ENCODE data around the gene GEMIN5. TPM values are rescaled to one million over a fixed set of nuclear protein-coding genes. Genes with fewer than 3 reads are reported as not detected.

The GEMIN5 gene
- total and polyA plus RNA-seq, 2 of the 8 experiments (the other 6 are each of a cell fraction or from before 2014, with no cell fraction given): 12.8 to 47.0 TPM

DNA sequence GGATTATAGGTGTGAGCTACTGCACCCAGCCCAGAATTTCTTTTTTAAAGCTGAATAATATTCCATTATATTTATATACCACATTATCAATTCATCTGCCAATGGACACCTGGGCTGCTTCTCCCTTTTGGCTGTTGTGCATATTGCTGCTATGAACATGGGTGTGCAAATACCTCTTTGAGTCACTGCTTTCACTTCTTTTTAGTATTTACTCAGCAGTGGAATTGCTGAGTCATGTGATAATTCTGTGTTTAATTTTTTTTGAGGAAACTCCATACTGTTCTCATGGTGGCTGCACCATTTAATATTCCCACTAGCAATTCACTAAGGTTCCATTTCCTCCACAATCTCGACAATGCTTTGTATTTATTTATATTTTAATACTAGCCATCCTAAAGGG lies 39.4 kb upstream of the GEMIN5 start:
- Histone ChIP-seq H2BK5ac (ENCODE audit: low read depth, low read length) (no peak overlapping the region), H3K23me2 (ENCODE audit: low read depth, low read length) (no peaks in the 10 kb centered on the region), H2AK5ac (ENCODE audit: low read depth, low read length) (no peak overlapping the region), H4K20me1 (replicated peaks in 1 of 2; ENCODE audit: control insufficient read depth in 1 of 2, insufficient read depth in 2 of 2, low read length in 2 of 2) (no peaks in the 10 kb centered on the region), H2BK120ac (replicated peaks; ENCODE audit: low read depth, low read length) (no peak overlapping the region), H3K9ac (replicated peaks in 1 of 4; ENCODE audit: extremely low read depth in 1 of 4, low read depth in 3 of 4, low read length in 3 of 4) (no peak overlapping the region), H3K79me1 (ENCODE audit: low read depth, low read length) (no peaks in the 10 kb centered on the region), H4K5ac (ENCODE audit: insufficient read length, low read depth, low read length) (no peak overlapping the region), H3K9me3 (ENCODE audit: insufficient read depth in 2 of 2, low read depth in 1 of 2, low read length in 1 of 2) (no peaks in the 10 kb centered on the region; a peak in 1 of 4 replicates), H2BK12ac (ENCODE audit: low read depth, low read length) (no peak overlapping the region), H2BK15ac (ENCODE audit: low read length) (no peak overlapping the region), H3K4me3 (ENCODE audit: extremely low read depth in 1 of 4, insufficient read depth in 2 of 4, low read depth in 3 of 4, low read length in 4 of 4) (no peak overlapping the region), H2AFZ (ENCODE audit: low read length) (no peak overlapping the region), H3K4me2 (ENCODE audit: insufficient read depth in 1 of 2, low read depth in 2 of 2, low read length in 2 of 2) (no peak overlapping the region), H3K56ac (replicated peaks; ENCODE audit: insufficient read length, low read depth, low read length) (no peak overlapping the region), H2BK20ac (ENCODE audit: low read length) (no peak overlapping the region), H3K27me3 (replicated peaks in 1 of 4; ENCODE audit: control insufficient read depth in 3 of 4, extremely low read depth in 1 of 4, insufficient read depth in 3 of 4, low read length in 3 of 4) (no peaks in the 10 kb centered on the region), H4K91ac (replicated peaks; ENCODE audit: insufficient read length, low read length) (no peak overlapping the region), H3K23ac (ENCODE audit: insufficient read length) (no peak overlapping the region), H3K18ac (ENCODE audit: extremely low read depth, low read length) (no peak overlapping the region), H3K14ac (ENCODE audit: insufficient read length) (no peak overlapping the region), H3K27ac (ENCODE audit: low read depth, low read length) (no peak overlapping the region), H3K4me1 (replicated peaks in 1 of 4; ENCODE audit: control insufficient read depth in 3 of 4, insufficient read depth in 4 of 4, low read length in 3 of 4) (no peaks in the 10 kb centered on the region), H4K8ac (ENCODE audit: extremely low read depth, insufficient read depth, low read length) (no peak overlapping the region), H3K79me2 (ENCODE audit: control insufficient read depth in 1 of 2, insufficient read depth in 2 of 2, low read length in 2 of 2) (no peaks in the 10 kb centered on the region), H3K4ac (replicated peaks; ENCODE audit: insufficient read length, low read depth, low read length) (no peak overlapping the region), H3K36me3 (ENCODE audit: control insufficient read depth in 2 of 4, insufficient read depth in 4 of 4, low read length in 3 of 4) (peaks cover 0 to 3% (median 0%) of the 10 kb centered on the region in 4 experiments; a peak in 2 of 8 replicates)
- 91% methylated on average over 1 of the region's 1 CpG; no CpG with 5 or more reads in 1 of the 2 experiments for WGBS, 2 experiments (ENCODE audit: extremely low coverage in 1 of 2, insufficient coverage in 1 of 2, insufficient read length in 1 of 2, insufficient replicate concordance in 2 of 2, low coverage in 1 of 2, low lambda C conversion rate in 2 of 2, missing lambda C conversion rate in 1 of 2)
- CTCF ChIA-PET (ENCODE audit: partially characterized antibody): interaction anchor here (1.4 to 18.4 kb wide), 3 partner anchors 10 to 51 kb away, joined by 7 to 471 read pairs (median 78); no protein-coding TSS in a partner anchor
- FAIRE-seq: no peak
- TF ChIP-seq BACH1 (IDR thresholded peaks at IDR 0.05; ENCODE audit: low read length) (peak; percentile 10; the same call in 1 of the 2 replicates), POLR2A (IDR thresholded peaks at IDR 0.05; ENCODE audit: control extremely low read depth in 1 of 2, low read depth in 2 of 2, low read length in 2 of 2) (no peak), MAFK (IDR thresholded peaks at IDR 0.05; ENCODE audit: low read depth, low read length) (peak; percentile 44; the same call in 1 of the 2 replicates)
- no peak for DNase-seq (ENCODE audit: low read depth in 1 of 2, low spot score in 2 of 2)
- POLR2A ChIA-PET (ENCODE audit: partially characterized antibody): no interaction called here

Measured in H1 (cell line).